GM12891 (cell line): Measurements from ENCODE around the gene ELOVL2.

ENCODE experiments used
- POLR2A ChIP-seq: IDR thresholded peaks from 2 replicates; pipeline ENCODE4 v1.6.1; 2011; ENCODE audit warnings: low read depth, low read length, control low read depth
- POLR2AphosphoS5 ChIP-seq: IDR thresholded peaks from 2 replicates; pipeline ENCODE4 v1.6.1; 2011; ENCODE audit warnings: low read depth, low read length, control low read depth
- TAF1 ChIP-seq: IDR thresholded peaks from 2 replicates; pipeline ENCODE4 v1.6.1; 2011; ENCODE audit warnings: low read depth, low read length, control low read depth

- TF ChIP-seq TAF1 (no peak), POLR2AphosphoS5 (no peak), POLR2A (no peak)
These were observed 66.7 kb downstream of the ELOVL2 start for GRCh38 chr6:10977231-10977968.
